GM12892 (cell line): ENCODE measurements around the gene LETM1.

Source experiments
- DNase-seq: peaks from one replicate; pipeline ENCODE4 v3.0.0; 2011; ENCODE audit not compliant: insufficient read length
- FAIRE-seq: peaks from 2 replicates; lab custom pipeline; 2011; peaks lifted over from hg19 to GRCh38; lab: Jason Lieb, UNC
- POLR2A ChIP-seq: IDR thresholded peaks from 2 replicates; pipeline ENCODE4 v1.6.1; 2011; ENCODE audit warnings: low read depth, low read length, control low read depth
- POLR2AphosphoS5 ChIP-seq: IDR thresholded peaks from 2 replicates; pipeline ENCODE4 v1.6.1; 2011; ENCODE audit warnings: low read depth, low read length, control low read depth
- TAF1 ChIP-seq: IDR thresholded peaks from 2 replicates; pipeline ENCODE4 v1.6.1; 2011; ENCODE audit warnings: low read depth, mild to moderate bottlenecking, control low read depth, low read length, borderline replicate concordance

LETM1 gene

DNA sequence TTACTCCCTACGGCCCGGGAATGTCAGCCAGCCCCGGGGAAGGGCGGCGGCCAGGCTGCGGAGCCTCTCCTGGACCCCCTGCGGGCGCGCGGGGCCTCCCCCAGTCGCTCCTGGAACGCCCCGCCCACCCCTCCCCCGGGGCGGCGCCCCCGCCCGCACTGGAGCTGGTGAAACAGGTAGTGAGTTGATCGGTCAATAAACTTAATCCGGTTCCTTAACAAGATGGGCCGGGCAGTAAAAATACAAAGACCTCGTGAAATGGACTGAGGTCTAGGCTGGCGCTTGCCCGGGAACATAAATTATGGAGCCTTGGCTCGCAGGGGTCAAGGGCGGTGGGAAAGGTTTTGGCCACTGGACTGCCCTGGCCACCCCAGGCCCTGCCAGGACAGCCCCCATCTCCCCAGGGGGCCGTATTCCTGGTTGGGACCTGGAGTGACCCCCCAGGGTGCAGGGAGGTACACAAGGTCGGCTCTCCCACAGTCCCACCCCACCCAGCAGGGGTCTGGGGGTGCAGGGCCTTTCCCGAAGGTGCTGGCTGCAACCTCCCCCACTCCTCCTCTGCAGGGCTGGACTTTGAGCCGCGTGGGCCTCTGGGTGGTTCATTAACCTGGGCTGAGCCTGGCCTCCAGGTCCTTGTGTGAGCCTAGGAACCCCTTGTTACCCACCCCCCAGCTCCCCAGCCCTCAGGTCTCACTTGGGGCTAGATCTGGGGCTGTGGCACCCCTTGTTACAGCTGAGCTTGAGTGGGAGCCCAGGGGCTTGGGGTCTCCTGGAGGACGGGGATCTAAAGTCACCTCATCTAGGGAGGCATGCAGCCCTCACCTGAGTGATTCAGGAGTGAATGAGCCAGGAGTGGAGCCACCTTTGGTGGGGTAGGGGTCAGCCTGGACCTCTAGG, 60.4 kb downstream of the LETM1 start:
- no peak for DNase-seq
- FAIRE-seq: no peak
- TF ChIP-seq TAF1 (no peak), POLR2AphosphoS5 (no peak), POLR2A (no peak)

- no peak for TF ChIP-seq TAF1
- TF ChIP-seq POLR2AphosphoS5: no peak
- TF ChIP-seq POLR2A: no peak
- DNase-seq (no peak), FAIRE-seq (no peak)
Observed at GRCh38 chr4:1794809-1795298, 61.1 kb downstream of the LETM1 start.

DNA sequence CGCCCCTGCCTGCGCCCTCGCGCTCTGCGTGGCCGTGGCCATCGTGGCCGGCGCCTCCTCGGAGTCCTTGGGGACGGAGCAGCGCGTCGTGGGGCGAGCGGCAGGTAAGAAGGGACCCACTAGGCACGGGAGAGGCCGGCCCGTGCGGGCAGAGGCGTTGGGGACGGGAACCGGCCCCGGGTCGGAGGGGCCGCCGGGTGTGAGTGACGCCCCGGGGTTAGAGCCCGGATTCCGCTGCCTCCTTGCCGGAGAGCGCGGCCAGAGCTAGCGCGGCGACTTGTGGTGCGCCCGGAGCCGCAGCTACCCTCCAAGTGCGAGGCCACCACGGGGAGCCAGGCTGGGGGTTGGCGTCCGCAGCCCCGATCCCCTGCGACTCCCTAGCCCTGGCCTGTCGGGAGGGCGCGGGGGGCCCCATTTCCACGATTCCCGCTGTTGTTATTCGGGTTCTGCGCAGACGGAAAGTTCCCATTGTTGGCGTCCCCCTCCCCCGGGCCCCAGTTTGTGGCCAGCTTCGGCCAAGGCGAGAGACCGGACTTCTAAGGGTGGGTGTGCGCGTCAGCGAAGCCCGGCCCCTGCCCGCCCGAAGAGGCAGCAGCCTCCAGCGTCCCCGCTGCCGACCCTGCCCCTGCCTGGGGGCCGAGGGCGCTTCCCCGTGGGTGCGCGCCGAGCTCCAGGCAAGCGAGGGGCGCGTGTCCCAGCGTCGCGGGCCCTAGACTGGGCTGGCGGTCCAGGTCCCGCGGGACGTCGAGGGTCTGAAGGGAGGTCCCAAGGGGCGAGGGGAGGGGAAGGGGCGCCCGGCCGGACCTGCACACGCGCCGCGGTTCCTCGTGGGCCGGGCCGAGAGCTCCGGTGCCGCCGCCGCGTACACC, 61.8 kb downstream of the LETM1 start:
- DNase-seq (no peak), FAIRE-seq (no peak)
- TF ChIP-seq POLR2A (no peak), POLR2AphosphoS5 (no peak), TAF1 (no peak)

- TF ChIP-seq TAF1: no peak
- TF ChIP-seq POLR2A: no peak
- TF ChIP-seq POLR2AphosphoS5: no peak
- DNase-seq (no peak), FAIRE-seq (no peak)
Observed at GRCh38 chr4:1793496-1793840, 62.5 kb downstream of the LETM1 start.

DNA sequence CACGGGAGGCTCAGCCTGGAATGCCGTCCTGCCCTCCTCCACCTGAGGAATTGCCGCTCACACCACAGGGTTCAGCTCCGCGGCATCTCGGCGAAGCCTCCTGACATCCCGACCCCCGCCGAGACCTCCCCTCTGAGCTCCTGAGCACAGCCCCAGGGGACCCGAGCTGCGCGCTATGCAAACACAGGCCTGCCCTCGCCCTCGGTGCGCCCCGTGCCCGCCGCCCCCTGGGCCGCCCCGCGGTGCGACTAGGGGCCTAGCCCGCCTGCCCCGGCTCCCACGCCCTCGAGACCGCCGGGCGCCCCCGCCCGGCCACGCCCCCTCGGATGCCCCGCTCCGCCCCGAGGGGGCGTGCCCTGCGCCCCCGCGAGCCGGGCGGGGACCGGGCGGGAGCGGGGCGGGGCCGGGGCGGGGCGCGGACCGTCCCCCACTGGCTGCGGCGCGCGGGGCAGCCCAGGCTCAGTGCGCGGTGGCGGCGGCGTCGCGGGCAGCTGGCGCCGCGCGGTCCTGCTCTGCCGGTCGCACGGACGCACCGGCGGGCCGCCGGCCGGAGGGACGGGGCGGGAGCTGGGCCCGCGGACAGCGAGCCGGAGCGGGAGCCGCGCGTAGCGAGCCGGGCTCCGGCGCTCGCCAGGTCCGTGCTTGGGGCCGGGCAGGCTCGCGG, 63.0 kb downstream of the LETM1 start, which contains the start of gene FGFR3:
Gene FGFR3 (plus strand): TSS at position 462 of the 664 bp plus-strand sequence. CDS start 642 bp downstream, outside the sequence.
- peak; percentile 91 for DNase-seq
- no peak for TF ChIP-seq POLR2AphosphoS5
- TF ChIP-seq POLR2A: no peak
- no peak for TF ChIP-seq TAF1
- FAIRE-seq: no peak

- no peak for FAIRE-seq
- TF ChIP-seq POLR2A: no peak
- no peak for TF ChIP-seq POLR2AphosphoS5
- TF ChIP-seq TAF1: no peak
- no peak for DNase-seq
Observed at GRCh38 chr4:1792158-1792831, 63.7 kb downstream of the LETM1 start.

DNA sequence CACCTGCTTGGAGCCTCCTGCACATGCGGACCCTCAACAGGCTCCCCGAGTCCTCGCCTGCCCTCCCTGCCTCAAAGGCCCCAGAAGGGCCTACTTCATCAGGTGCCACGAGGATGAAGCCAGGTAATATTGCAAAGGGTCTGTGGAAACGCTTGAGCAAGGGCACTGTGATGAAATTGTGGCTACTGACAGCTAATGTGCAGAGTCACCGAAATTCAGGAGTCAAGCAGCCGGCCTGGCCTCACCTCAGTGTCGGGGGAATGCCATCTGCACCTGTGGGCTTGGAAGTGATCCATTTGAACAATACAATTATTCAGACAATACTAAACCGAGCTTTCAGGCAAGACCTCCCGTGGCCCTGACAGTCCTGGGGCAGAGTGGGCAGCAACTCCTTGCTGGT, 66.0 kb downstream of the LETM1 start:
- no peak for FAIRE-seq
- TF ChIP-seq TAF1 (no peak), POLR2AphosphoS5 (no peak), POLR2A (no peak)
- DNase-seq: no peak

- TF ChIP-seq TAF1 (no peak), POLR2A (no peak), POLR2AphosphoS5 (no peak)
- DNase-seq: no peak
- no peak for FAIRE-seq
Observed at GRCh38 chr4:1789552-1789951, 66.4 kb downstream of the LETM1 start.

GRCh38 chr4:1788254-1788973, 67.5 kb downstream of the LETM1 start:
- TF ChIP-seq TAF1 (no peak), POLR2AphosphoS5 (no peak), POLR2A (no peak)
- DNase-seq (no peak), FAIRE-seq (no peak)
